Measurements from ENCODE around the gene YIPF4.
A peak's percentile ranks its signal among the peaks of the same experiment; 100 is the strongest.
"Not testable (repeated sequence)": the region's sequence is repeated elsewhere in the genome, so short reads cannot be mapped to it uniquely, and the experiment has no call there.

YIPF4 gene

GRCh38 chr2:32289165-32289999, 11.7 kb downstream of the YIPF4 start:
- peak; percentile 62 for DNase-seq (ENCODE audit: low read depth)

GRCh38 chr2:32290000-32290339, 12.3 kb downstream of the YIPF4 start:
- DNase-seq (ENCODE audit: low read depth) = no peak

DNA sequence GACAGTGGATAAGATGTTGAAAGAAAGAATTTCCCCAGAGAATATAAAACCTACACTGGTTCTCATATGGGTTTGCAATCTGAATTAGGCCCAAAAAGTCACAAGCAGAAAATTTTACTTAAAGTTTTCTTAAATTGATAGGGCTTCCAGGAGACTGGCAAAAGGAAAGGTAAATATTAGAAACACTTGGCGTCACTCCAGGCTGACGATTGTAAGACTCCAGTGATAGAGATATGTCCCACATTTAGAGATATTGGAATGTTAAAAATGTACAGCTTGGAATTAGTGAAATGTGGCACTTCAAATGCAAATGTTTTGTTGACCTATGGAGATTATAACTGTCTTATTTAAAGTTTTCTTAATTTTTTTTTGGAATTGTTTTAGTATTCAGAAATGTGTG, 14.0 kb downstream of the YIPF4 start:
- DNase-seq (ENCODE audit: low read depth) = no peak

- not testable (repeated sequence) for DNase-seq (ENCODE audit: low read depth)
Observed at GRCh38 chr2:32293493-32293892, 15.8 kb downstream of the YIPF4 start.

DNA sequence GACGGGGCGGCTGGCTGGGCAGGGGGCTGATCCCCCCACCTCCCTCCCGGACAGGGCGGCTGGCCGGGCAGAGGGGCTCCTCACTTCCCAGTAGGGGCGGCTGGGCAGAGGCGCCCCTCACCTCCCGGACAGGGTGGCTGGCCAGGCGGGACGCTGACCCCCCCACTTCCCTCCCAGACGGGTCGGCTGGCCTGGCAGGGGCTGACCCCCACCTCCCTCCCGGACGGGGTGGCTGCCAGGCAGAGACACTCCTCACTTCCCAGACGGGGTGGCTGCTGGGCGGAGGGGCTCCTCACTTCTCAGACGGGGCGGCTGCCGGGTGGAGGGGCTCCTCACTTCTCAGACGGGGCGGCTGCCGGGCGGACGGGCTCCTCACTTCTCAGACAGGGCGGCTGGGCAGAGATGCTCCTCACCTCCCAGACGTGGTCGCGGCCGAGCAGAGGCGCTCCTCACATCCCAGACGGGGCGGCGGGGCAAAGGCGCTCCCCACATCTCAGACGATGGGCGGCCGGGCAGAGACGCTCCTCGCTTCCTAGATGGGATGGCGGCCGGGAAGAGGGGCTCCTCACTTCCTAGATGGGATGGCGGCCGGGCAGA, 16.4 kb downstream of the YIPF4 start:
- not testable (repeated sequence) for DNase-seq (ENCODE audit: low read depth)

- no peak for DNase-seq (ENCODE audit: low read depth)
Observed at GRCh38 chr2:32310577-32310976, 32.9 kb downstream of the YIPF4 start.

GRCh38 chr2:32314886-32315285, 37.2 kb downstream of the YIPF4 start:
- no peak for DNase-seq (ENCODE audit: low read depth)

GRCh38 chr2:32328679-32329078, 51.0 kb downstream of the YIPF4 start:
- not testable (repeated sequence) for DNase-seq (ENCODE audit: low read depth)

DNA sequence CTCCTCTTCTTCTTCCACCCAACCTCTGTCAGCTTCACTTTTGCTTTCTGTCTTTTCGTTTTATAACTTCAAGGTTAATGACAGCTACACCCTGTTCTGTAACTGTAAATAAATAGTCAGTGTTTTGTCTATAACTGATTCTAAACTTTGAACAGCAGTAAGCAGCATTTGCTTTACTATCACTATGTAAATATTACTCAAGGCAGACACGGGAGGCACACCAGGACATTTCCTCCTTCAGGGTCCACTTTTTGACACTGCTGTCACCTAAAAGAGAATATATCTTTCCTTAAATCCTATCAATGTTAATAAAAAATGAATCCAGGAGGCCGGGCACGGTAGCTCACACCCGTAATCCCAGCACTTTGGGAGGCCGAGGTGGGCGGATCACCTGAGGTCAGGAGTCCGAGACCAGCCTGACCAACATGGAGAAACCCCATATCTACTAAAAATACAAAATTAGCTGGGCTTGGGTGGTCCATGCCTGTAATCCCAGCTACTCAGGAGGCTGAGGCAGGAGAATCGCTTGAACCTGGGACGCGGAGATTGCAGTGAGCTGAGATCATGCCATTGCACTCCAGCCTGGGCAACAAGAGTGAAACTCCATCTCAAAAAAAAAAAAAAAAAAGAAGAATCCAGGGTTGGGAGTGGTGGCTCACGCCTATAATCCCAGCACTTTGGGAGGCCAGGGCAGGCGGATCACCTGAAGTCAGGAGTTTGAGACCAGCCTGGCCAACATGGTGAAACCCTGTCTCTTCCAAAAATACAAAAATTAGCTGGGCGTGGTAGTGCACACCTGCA, 51.7 kb downstream of the YIPF4 start:
- DNase-seq (ENCODE audit: low read depth) = not testable (repeated sequence)

GRCh38 chr2:32330136-32330535, 52.4 kb downstream of the YIPF4 start:
- no peak for DNase-seq (ENCODE audit: low read depth)

GRCh38 chr2:32342801-32343200, 65.1 kb downstream of the YIPF4 start:
- no peak for DNase-seq (ENCODE audit: low read depth)

DNA sequence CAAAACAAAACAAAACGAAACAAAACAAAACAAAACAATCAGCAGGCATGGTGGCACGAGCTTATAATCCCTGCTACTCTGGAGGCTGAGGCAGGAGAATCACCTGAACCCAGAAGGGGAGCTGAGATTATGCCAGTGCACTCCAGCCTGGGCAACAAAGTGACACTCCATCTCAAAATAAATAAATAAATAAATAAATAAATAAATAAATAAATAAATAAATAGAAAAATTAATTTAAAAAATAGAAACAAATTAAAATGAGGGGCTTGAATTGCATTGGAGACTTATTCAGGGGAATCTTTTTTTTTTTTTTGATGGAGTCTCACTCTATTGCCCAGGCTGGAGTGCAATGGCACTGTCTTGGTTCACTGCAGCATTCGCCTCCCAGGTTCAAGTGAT, 73.1 kb downstream of the YIPF4 start:
- DNase-seq (ENCODE audit: low read depth) = not testable (repeated sequence)

GRCh38 chr2:32355976-32356680, 78.4 kb downstream of the YIPF4 start:
- DNase-seq (ENCODE audit: low read depth) = no peak

GRCh38 chr2:32356681-32357317, 79.1 kb downstream of the YIPF4 start, which contains the start of gene BIRC6:
Gene BIRC6 (plus strand): TSS chr2:32357023. CDS start chr2:32357162, 139 bp downstream.
- DNase-seq (ENCODE audit: low read depth) = peak; percentile 95

DNA sequence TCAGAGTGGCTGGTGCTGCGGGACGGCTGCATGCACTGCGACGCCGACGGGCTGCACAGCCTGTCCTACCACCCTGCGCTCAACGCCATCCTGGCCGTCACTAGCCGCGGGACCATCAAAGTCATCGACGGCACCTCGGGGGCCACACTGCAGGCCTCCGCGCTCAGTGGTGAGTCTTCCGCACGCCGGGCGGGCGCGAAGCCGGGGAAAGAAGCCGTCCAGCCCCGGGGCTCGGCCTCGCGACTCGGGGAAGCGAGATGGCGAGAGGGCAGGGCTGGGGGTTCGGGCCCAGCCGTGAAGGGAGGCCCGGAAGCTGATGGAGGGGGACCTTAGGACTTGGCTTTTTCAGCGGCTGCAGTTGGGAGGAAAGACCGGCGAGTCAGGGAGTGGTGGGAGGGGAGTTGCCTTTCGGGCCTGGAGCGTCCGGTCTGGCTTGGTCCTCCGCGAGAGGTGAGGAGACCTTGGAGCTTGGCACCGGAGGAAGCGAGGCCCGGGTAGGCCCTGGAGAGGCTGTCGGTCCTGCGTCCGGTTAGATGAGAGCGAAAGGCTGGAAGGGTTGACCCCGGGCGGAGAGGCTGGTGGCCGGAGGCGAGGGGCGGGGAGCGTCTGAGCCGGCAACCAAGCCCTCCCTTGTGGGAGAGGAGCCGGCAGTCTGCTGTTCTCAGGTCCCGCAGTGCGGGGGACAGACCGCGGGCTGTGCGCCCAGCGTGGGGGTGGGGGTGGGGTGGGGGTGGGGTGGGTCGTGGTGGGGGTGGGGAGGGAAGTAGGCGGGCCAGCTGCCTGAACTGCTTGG, 79.8 kb downstream of the YIPF4 start:
- DNase-seq (ENCODE audit: low read depth) = no peak

DNA sequence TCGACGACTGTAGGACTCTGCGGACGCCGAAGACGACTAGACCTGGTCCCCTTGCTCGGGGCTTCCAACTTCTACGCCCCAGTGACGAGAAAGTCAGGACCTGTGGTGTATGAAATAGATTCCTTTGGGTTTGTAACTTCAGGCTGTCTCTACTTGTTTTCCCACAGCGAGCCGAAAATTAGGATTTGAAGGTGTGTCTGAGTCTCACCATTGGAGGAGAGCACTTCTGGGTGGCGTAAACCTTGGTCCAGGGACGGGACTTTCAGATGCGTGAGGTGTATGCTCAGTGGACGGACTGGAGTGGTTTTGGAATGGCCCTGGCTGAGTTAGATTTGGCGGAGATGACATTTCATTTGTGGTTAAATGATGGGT, 80.4 kb downstream of the YIPF4 start:
- no peak for DNase-seq (ENCODE audit: low read depth)

DNA sequence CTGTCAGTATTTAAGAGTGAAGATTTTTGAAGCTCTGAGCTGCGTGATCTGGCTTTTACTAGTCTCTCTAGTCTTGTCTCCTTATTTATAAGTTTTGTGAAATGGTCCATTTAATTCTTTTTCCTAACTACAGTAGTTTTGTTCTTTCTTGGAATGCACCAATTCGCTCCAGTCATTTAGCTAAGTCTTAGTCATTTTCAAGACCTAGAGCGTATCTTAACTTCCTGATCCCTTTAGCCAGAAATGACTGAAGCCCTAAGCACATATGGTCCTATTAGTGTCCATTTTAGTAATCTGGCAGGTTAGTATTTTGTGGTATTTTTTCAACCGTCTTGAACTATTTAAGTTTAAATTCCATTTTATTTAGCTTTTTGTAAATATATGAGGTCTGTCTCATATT, 82.7 kb downstream of the YIPF4 start:
- DNase-seq (ENCODE audit: low read depth) = no peak

GRCh38 chr2:32362997-32363396, 85.3 kb downstream of the YIPF4 start:
- not testable (repeated sequence) for DNase-seq (ENCODE audit: low read depth)

GRCh38 chr2:32363597-32363996, 85.9 kb downstream of the YIPF4 start:
- no peak for DNase-seq (ENCODE audit: low read depth)

DNA sequence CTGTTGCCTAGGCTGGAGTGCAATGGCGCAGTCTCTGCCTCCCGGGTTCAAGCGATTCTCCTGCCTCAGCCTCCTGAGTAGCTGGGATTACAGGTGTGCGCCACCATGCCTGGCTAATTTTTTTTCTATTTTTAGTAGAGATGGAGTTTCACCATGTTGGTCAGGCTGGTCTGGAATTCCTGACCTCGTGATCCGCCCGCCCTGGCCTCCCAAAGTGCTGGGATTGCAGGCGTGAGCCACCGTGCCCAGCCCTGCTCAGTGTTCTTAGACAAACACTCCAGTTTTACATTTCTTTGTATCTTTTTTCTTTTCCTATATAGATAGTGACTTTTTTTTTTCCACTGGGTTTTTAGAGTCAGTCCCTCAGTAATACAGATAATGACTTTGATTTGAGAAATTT, 86.6 kb downstream of the YIPF4 start:
- DNase-seq (ENCODE audit: low read depth) = not testable (repeated sequence)

- DNase-seq (ENCODE audit: low read depth) = not testable (repeated sequence)
Observed at GRCh38 chr2:32365679-32366078, 88.0 kb downstream of the YIPF4 start.
